ENCODE measurements around the gene RESP18.

RESP18 gene

DNA sequence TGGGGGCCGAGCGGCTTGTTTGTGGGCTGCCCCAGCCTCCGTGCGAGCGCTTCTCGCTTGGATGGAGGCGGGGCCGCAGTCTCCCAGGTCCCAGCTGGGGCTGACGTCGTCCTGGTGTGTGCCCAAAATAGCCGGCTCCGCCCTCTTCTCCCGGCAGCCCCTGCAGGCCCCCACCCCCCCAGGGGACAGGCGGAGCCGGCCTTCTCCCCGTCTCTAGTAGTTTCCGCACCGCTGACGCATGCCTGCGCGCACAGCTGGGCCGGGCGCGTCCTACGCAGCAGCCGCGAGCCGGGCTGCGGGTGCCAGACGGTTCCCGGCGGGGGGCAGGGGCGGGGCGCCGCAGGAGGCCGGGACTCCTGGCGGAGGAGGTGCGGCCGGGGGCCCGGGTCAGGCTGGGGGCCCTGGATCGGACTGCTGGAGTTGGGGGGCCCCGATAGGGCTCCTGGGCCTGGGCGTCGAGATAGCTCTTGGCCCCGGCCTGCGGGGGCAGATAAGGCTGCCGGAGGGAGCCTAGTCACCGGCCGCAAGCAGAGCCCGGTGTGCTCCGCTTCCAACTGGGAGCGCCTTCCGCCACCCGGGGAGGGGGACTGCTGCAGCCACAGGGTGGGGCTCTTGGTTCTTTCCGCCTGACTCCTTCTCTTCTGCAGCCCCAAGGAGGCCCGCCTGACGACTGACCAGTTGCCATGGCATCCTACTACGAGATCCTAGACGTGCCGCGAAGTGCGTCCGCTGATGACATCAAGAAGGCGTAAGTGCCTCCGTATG, 53.2 kb downstream of the RESP18 start, which contains the start of gene DNAJB2:
TSS of gene DNAJB2 (plus strand) at position 216 of the 765 bp plus-strand sequence. CDS start at position 684, 468 bp downstream.
- H3K4me1 ChIP-seq (ENCODE audit: control insufficient read depth in 1 of 2, insufficient read depth in 2 of 2, low read length in 2 of 2) = peaks cover 21 to 28% of the 10 kb centered on the region in 2 donors
- H3K27me3 ChIP-seq (ENCODE audit: control insufficient read depth in 1 of 2, insufficient read depth in 2 of 2, low read length in 2 of 2) = no peaks in the 10 kb centered on the region
- H3K9me3 ChIP-seq (ENCODE audit: control insufficient read depth in 1 of 2, low read length in 2 of 2) = no peaks in the 10 kb centered on the region
- H3K4me3 ChIP-seq (ENCODE audit: low read depth in 1 of 2, low read length in 2 of 2) = peak within 1 kb of the TSS; percentile 71
- peaks cover 15 to 21% of the 10 kb centered on the region in 2 donors for H3K36me3 ChIP-seq (ENCODE audit: control insufficient read depth in 1 of 2, insufficient read depth in 2 of 2, low read length in 2 of 2)
- H3K27ac ChIP-seq (ENCODE audit: low read depth, low read length) = peak within 1 kb of the TSS; percentile 95
- peak within 1 kb of the TSS; percentile 89 for H3K9ac ChIP-seq (ENCODE audit: low read depth in 1 of 2, low read length in 2 of 2)

DNA sequence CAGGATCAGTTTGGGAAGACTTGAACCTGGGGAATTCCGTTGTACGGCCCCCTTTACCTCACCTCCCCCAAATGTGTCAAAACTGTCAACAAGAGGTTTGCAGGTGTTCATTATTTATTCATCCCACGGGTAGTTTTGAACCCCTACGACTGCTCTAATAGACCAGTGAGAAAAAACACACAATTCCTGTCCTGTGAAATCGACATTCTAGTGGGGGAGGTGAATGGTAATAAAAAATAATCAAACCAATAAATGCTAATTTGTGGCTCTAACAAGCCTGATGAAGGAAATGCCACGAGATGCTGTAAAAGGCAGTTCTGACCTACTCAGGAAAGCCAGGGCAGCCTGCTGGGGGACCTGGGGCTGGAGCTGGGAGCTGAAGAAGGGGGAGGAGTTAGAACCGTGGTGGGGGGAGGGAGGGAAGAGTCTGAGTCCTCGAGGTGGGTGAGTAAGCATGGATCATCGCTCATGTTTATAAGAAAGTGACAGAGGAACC, 53.8 kb downstream of the RESP18 start:
- peak overlapping the region; percentile 89 for H3K9ac ChIP-seq (ENCODE audit: low read depth in 1 of 2, low read length in 2 of 2)
- H3K4me3 ChIP-seq (ENCODE audit: low read depth in 1 of 2, low read length in 2 of 2) = peak overlapping the region; percentile 59 to 69
- H3K4me1 ChIP-seq (ENCODE audit: control insufficient read depth in 1 of 2, insufficient read depth in 2 of 2, low read length in 2 of 2) = peaks cover 21 to 28% of the 10 kb centered on the region in 2 donors
- peaks cover 14 to 15% of the 10 kb centered on the region in 2 donors for H3K36me3 ChIP-seq (ENCODE audit: control insufficient read depth in 1 of 2, insufficient read depth in 2 of 2, low read length in 2 of 2)
- H3K27ac ChIP-seq (ENCODE audit: low read depth, low read length) = peak overlapping the region; percentile 95
- no peaks in the 10 kb centered on the region for H3K9me3 ChIP-seq (ENCODE audit: control insufficient read depth in 1 of 2, low read length in 2 of 2)
- H3K27me3 ChIP-seq (ENCODE audit: control insufficient read depth in 1 of 2, insufficient read depth in 2 of 2, low read length in 2 of 2) = no peaks in the 10 kb centered on the region

DNA sequence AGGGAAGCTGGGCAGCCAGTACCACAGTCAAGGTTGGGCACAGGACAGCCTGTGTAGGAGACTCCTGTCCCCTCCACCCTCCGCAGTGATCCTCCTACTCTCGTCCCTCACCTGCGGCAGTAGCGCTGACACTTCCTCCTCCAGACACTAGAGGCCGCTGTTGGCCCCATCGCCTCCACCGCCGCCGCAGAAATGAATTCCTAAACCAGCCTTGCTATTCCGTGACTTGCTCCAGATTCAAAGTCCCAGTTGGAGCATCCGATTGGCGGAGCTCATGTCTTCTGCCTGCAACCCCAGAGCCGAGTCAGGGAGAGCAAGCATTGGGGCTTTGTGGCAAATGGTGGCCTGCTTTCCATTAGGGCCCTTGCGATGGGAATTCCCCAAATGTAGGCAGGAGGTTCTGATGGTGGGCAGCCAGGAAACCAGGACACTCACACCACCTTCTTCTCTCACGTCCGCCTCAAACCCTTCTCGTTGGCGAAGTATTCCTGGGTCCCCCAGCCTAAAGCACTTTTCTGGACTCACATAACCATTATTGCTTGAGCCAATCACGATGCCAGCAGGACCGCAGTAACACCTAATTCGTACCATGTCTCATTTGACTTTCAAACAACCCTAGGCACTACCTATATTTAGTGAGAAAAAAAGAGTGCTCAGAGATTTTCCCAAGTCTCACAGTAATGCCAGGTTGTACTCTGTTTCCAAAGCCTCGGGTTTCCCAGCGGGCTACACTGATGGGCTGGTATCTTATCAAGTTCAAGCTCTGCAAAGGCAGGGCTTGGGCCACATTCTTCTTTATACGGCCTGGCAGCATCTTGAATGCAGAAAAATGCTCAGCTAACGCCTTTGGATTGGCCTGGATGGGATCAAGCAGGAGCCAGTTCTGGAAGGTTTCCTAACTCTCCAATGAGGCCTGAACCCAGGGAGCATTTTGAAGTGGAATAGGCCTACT, 54.6 kb downstream of the RESP18 start:
- H3K27ac ChIP-seq (ENCODE audit: low read depth, low read length) = peak overlapping the region; percentile 95
- H3K9ac ChIP-seq (ENCODE audit: low read depth in 1 of 2, low read length in 2 of 2) = peak overlapping the region; percentile 89
- no peaks in the 10 kb centered on the region for H3K27me3 ChIP-seq (ENCODE audit: control insufficient read depth in 1 of 2, insufficient read depth in 2 of 2, low read length in 2 of 2)
- peak overlapping the region; percentile 59 for H3K4me3 ChIP-seq (ENCODE audit: low read depth in 1 of 2, low read length in 2 of 2)
- H3K36me3 ChIP-seq (ENCODE audit: control insufficient read depth in 1 of 2, insufficient read depth in 2 of 2, low read length in 2 of 2) = peaks cover 7 to 14% of the 10 kb centered on the region in 2 donors
- no peaks in the 10 kb centered on the region for H3K9me3 ChIP-seq (ENCODE audit: control insufficient read depth in 1 of 2, low read length in 2 of 2)
- H3K4me1 ChIP-seq (ENCODE audit: control insufficient read depth in 1 of 2, insufficient read depth in 2 of 2, low read length in 2 of 2) = peaks cover 21 to 28% of the 10 kb centered on the region in 2 donors
